Prostate gland (tissue), 2 donors: Measurements from ENCODE around the gene MAP6. TPM values are rescaled to one million over a fixed set of nuclear protein-coding genes. Genes with fewer than 3 reads are reported as not detected.

Experiments
- DNase-seq: peaks from one replicate; pipeline ENCODE4 v3.0.0-alpha.2; 2019; ENCODE audit warnings: low spot score
- H3K27ac ChIP-seq, 2 donors: fragments of 200-600 bp; sonication (generic); 2 replicates each; pipeline ENCODE4 v1.5.1; 2017 to 2019
- H3K27me3 ChIP-seq: fragments of 200-600 bp; sonication (generic); replicated peaks from 2 replicates; pipeline ENCODE4 v1.5.1; 2019; ENCODE audit not compliant: insufficient read depth
- H3K36me3 ChIP-seq, 2 donors: fragments of 200-600 bp; sonication (generic); 1 replicate in 1 of 2; 2 replicates in 1 of 2; pipeline versions ENCODE4 v1.5.1 to v1.8.1; 2017 to 2019
- H3K4me1 ChIP-seq: fragments of 200-600 bp; sonication (generic); replicated peaks from 2 replicates; pipeline ENCODE4 v1.5.1; 2019
- H3K4me3 ChIP-seq, 2 donors: fragments of 200-600 bp; sonication (generic); 2 replicates each; pipeline ENCODE4 v1.5.1; 2017 to 2019
- H3K9me3 ChIP-seq: fragments of 200-600 bp; sonication (generic); 2 replicates; pipeline ENCODE4 v1.5.1; 2017
- POLR2A ChIP-seq: fragments of 450-650 bp; IDR thresholded peaks from one replicate; pipeline ENCODE4 v1.6.1; 2016; ENCODE audit warnings: antibody characterized with exemption, mild to moderate bottlenecking
- POLR2AphosphoS5 ChIP-seq: sonication (generic); formaldehyde crosslinking; IDR thresholded peaks from one replicate; pipeline ENCODE4 v1.6.1; 2017; ENCODE audit warnings: antibody characterized with exemption
- WGBS: methylation state at CpG from one replicate; pipeline ENCODE4 v1.1.5; 2018; 5-methylcytosine and 5-hydroxymethylcytosine counted together
- intact Hi-C: fragments of 100-400 bp; cut with DNase I; formaldehyde crosslinking; loops from one replicate; pipeline ENCODE4 v1.14.2; 2022
- total RNA-seq, 2 donors: library from RNA; depleted of rRNA; stranded (reverse); fragments of >200 nt; gene quantifications; one replicate each; pipeline ENCODE4 v1.1.0, GENCODE V29; 2016
- TF ChIP-seq, protein P1 (sequence below), 4 experiments: fragments of 200-600 bp in 2 of 4; fragments of 450-650 bp in 2 of 4; sonication (generic) in 2 of 4; IDR thresholded peaks; 1 replicate in 3 of 4; 2 replicates in 1 of 4; pipeline ENCODE4 v1.5.1; 2016 to 2019; ENCODE audit warnings: antibody characterized with exemption in 4 of 4, mild to moderate bottlenecking in 2 of 4, moderate library complexity in 2 of 4

MAP6 gene
- 10 to 100 TPM; 15.8 to 21.5 TPM for total RNA-seq

DNA sequence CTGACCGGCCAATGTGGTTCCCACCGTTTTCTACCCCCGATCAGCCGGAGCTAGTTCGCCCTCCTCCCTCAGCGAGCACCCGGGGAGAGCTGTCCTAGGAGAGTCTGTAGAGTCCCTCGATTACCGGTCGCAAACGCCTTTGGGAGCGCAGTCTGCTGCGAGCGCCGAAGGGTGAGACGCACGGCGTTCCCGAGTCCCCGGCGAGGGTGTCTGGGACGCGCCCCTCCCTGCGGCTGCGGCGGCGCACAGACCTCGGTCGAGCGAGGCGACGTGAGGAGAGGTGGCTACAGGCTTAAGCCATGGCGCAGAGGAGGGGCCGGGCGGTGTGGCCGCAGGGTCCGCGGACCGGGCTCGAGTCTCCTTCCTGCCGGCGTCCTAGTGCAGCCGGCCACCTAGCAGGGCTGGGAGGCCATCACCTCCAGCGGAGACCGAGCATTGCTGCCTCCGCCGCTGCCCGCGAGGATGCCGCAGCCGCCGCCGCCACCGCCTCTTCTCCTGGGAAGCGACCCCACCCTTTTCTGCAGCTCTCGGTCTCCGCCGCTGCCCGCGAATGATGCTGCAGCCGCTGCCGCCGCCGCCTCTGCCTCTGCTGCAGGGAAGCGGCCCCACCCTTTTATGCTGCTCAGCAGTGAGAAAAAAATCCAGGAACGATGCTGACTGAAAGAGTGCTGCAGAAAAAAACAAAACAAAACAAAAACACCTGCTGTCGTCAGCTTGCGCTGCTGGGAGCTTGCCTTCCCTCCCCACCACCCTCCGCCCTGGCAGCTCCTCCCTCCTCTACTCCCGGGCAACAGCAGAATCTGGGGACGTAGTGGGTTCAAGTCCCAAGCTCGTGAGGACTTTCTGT is at the start of gene MAP6:
TSS of gene MAP6 (minus strand) at position 588 of the 847 bp plus-strand sequence. CDS start 669 bp downstream, outside the sequence.
- Histone ChIP-seq H3K4me1 (no peaks in the 10 kb centered on the region), H3K4me3 (peak within 1 kb of the TSS; percentile 49 to 54), H3K36me3 (no peaks in the 10 kb centered on the region), H3K27me3 (no peaks in the 10 kb centered on the region), H3K27ac (peak within 1 kb of the TSS; percentile 70), H3K9me3 (no peaks in the 10 kb centered on the region)
- TF ChIP-seq POLR2A: no peak
- TF ChIP-seq, protein P1, sequence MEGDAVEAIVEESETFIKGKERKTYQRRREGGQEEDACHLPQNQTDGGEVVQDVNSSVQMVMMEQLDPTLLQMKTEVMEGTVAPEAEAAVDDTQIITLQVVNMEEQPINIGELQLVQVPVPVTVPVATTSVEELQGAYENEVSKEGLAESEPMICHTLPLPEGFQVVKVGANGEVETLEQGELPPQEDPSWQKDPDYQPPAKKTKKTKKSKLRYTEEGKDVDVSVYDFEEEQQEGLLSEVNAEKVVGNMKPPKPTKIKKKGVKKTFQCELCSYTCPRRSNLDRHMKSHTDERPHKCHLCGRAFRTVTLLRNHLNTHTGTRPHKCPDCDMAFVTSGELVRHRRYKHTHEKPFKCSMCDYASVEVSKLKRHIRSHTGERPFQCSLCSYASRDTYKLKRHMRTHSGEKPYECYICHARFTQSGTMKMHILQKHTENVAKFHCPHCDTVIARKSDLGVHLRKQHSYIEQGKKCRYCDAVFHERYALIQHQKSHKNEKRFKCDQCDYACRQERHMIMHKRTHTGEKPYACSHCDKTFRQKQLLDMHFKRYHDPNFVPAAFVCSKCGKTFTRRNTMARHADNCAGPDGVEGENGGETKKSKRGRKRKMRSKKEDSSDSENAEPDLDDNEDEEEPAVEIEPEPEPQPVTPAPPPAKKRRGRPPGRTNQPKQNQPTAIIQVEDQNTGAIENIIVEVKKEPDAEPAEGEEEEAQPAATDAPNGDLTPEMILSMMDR (IDR thresholded peaks at IDR 0.05): no peak
- no peak for TF ChIP-seq POLR2AphosphoS5
- DNase-seq: no peak
- intact Hi-C loops: loop anchor here (10.0 kb wide), 1 partner anchor 84 kb away; no protein-coding TSS in a partner anchor
- WGBS: 2% methylated on average over 72 of the region's 72 CpGs

DNA sequence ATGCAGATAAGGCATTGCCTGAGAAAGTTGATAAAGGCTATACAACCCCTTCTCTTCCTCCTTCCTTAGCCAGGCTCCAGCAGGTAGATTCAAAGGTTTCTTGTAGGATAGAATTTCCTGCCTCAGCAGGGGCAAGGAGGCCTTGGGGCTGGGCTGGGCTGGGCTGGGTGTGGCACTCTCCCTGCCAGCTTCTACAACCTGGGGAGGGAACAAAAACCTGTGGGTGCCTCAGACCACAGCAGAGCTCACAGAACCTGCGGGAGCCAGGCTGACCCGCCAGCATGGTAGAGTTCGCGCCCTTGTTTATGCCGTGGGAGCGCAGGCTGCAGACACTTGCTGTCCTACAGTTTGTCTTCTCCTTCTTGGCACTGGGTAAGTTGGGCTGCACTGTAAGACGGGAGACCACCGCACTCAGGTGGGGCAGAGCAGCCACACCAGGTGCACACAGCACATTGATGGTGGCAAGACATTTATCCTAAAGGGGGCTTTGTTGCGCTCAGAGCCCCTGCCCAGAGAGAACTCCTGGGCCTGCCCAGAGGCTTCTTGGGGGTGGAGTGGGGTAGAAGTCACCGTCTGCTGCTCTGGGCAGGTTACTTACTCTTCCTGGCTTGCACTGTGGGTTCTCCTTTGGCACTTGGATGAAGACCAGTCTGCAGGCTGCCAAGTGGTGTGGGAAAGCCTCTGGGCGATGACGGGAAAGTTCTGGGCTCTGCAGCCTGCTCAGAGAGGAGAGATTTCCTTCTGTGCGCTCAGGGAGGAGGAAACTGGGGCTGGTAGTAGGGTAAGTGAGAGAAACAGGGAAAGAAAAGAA is 49.0 kb upstream of the MAP6 start, which contains the start of gene MOGAT2:
TSS of gene MOGAT2 (plus strand) at position 231 of the 811 bp plus-strand sequence. CDS start at position 282, 51 bp downstream.
- Histone ChIP-seq H3K9me3 (no peaks in the 10 kb centered on the region), H3K27ac (peak within 1 kb of the TSS; percentile 70 to 88), H3K27me3 (no peaks in the 10 kb centered on the region), H3K4me1 (peaks cover 4% of the 10 kb centered on the region), H3K4me3 (no peak within 1 kb of the TSS), H3K36me3 (no peaks in the 10 kb centered on the region)
- WGBS: 60% methylated on average over 7 of the region's 13 CpGs
- DNase-seq: peak; percentile 50
- intact Hi-C loops: no loop called here
- TF ChIP-seq POLR2AphosphoS5: peak; percentile 47
- TF ChIP-seq, protein P1 (IDR thresholded peaks at IDR 0.05): no peak

DNA sequence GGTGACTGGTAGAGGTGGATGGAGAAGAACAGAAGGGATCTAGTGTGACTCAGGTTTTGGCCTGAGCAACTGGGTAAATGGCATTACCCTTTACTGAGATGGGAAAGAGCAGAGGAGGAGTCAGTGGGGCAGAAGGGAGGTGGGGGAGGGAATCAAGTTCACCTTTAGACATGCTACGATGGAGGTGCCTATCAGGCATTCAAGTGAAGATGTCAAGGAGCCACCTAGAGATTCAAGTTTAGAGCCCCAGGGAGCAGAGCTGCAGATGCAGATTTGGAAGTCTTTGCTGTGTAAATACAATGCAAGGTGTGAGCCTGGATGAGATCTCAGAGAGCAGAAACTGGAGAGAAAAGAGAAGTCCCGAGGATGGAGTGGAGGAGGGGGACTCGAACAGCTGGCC is 47.8 kb upstream of the MAP6 start:
- Histone ChIP-seq H3K4me3 (no peak overlapping the region), H3K9me3 (no peaks in the 10 kb centered on the region), H3K36me3 (no peaks in the 10 kb centered on the region), H3K27ac (no peak overlapping the region), H3K27me3 (no peaks in the 10 kb centered on the region), H3K4me1 (peaks cover 4% of the 10 kb centered on the region)
- no peak for TF ChIP-seq POLR2AphosphoS5
- intact Hi-C loops: no loop called here
- DNase-seq: no peak
- WGBS: 83% methylated on average over 3 of the region's 3 CpGs

DNA sequence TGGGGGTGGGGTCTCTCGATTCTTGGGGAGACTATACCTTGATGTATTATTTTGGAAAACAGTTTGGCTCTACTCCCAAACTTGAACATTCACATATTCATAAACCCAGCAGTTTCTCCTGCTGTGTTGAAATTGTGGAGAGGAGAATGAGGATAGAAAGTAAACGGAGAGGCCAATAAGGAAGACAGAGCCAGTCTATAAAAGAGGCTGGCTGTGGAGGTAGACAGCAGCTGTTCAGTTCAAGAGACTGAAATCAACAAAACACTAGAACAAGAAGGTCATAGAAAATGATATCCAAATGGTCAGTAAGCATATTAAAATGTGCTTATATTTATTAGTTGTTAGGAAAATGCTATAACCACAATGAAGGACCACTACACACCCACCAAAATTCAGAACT is 46.9 kb upstream of the MAP6 start:
- TF ChIP-seq, protein P1 (IDR thresholded peaks at IDR 0.05): no peak
- TF ChIP-seq POLR2AphosphoS5: peak; percentile 57
- H3K4me1 ChIP-seq: peaks cover 4% of the 10 kb centered on the region
- H3K4me3 ChIP-seq: no peak overlapping the region
- no peak overlapping the region for H3K27ac ChIP-seq
- DNase-seq: peak; percentile 32
- intact Hi-C loops: no loop called here
- no peaks in the 10 kb centered on the region for H3K9me3 ChIP-seq
- no peaks in the 10 kb centered on the region for H3K36me3 ChIP-seq
- H3K27me3 ChIP-seq: no peaks in the 10 kb centered on the region
- WGBS: 61% methylated on average over 2 of the region's 2 CpGs

DNA sequence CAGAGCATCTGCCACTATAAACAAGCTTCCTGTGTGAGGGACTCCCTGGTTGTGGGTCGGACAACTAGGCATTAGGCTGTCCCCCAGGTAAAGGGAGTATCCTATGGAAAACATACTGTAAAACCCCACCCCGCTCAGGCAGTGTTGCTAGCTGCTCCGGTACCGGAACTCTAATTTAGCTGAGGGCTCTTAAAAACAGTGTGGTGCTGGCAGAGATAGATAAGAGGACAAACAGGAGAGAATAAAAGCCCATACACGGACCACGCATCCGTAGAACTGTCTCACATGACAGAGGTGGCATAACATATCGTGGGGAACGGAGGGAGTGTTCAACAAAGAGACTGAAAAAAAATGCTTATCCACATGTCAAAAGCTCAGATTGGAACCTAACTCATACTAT is 45.4 kb upstream of the MAP6 start:
- H3K36me3 ChIP-seq: no peaks in the 10 kb centered on the region
- H3K27ac ChIP-seq: no peak overlapping the region
- TF ChIP-seq, protein P1 (IDR thresholded peaks at IDR 0.05): no peak
- TF ChIP-seq POLR2AphosphoS5 (no peak), POLR2A (no peak)
- DNase-seq: no peak
- WGBS: 48% methylated on average over 9 of the region's 9 CpGs
- intact Hi-C loops: no loop called here
- H3K4me1 ChIP-seq: peaks cover 4% of the 10 kb centered on the region
- no peaks in the 10 kb centered on the region for H3K27me3 ChIP-seq
- H3K4me3 ChIP-seq: no peak overlapping the region
- no peaks in the 10 kb centered on the region for H3K9me3 ChIP-seq
